ENCODE data around the gene PRR7.

DNA sequence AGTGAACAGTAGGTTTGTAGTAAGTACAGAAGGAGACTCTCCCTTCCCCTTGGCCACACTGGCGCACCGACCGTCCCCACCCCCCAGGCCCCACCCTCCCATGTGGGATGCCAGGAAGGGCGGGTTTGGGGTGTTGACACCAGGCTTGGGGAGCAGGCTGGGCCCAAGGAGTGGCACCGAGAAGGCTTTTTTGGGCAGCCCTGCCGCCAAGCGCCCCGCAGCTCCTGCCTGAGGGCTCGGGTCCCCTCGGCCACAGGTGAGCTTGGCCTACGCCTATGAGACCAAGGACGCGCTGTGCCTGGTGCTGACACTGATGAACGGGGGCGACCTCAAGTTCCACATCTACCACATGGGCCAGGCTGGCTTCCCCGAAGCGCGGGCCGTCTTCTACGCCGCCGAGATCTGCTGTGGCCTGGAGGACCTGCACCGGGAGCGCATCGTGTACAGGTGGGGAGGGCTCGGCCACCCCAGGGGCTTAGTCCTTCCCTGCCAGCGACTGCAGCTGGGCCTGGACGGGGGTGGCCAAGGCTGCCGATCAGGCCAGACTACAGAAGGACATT, 12.9 kb upstream of the PRR7 start:
- TF ChIP-seq REST (IDR thresholded peaks at IDR 0.05; ENCODE audit: low read depth) = no peak
- TF ChIP-seq YY1 (IDR thresholded peaks at IDR 0.05; ENCODE audit: low read depth) = no peak
- TF ChIP-seq EP300 (IDR thresholded peaks at IDR 0.05; ENCODE audit: borderline replicate concordance) = no peak
- TF ChIP-seq RAD21 (IDR thresholded peaks at IDR 0.05; ENCODE audit: low read depth) = no peak
- TF ChIP-seq, protein P1, sequence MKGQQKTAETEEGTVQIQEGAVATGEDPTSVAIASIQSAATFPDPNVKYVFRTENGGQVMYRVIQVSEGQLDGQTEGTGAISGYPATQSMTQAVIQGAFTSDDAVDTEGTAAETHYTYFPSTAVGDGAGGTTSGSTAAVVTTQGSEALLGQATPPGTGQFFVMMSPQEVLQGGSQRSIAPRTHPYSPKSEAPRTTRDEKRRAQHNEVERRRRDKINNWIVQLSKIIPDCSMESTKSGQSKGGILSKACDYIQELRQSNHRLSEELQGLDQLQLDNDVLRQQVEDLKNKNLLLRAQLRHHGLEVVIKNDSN (IDR thresholded peaks at IDR 0.05) = no peak
- TF ChIP-seq TAF1 (IDR thresholded peaks at IDR 0.05; ENCODE audit: low read depth) = no peak

All from Ishikawa (cell line).